Ishikawa (cell line): Measurements from ENCODE around the gene EXOSC3.

Experiments used
- CEBPB ChIP-seq: IDR thresholded peaks from 2 replicates; pipeline ENCODE4 v1.6.1; 2012
- CREB1 ChIP-seq: IDR thresholded peaks from 2 replicates; pipeline ENCODE4 v1.6.1; 2012; ENCODE audit warnings: low read depth
- EGR1 ChIP-seq: IDR thresholded peaks from 2 replicates; pipeline ENCODE4 v1.6.1; 2012
- EP300 ChIP-seq: IDR thresholded peaks from 2 replicates; pipeline ENCODE4 v1.6.1; 2012; ENCODE audit warnings: borderline replicate concordance
- FOXM1 ChIP-seq: IDR thresholded peaks from 2 replicates; pipeline ENCODE4 v1.6.1; 2012; ENCODE audit warnings: low read depth, borderline replicate concordance
- NFIC ChIP-seq: IDR thresholded peaks from 2 replicates; pipeline ENCODE4 v1.6.1; 2012
- RAD21 ChIP-seq: IDR thresholded peaks from 2 replicates; pipeline ENCODE4 v1.6.1; 2012; ENCODE audit warnings: low read depth
- TAF1 ChIP-seq: IDR thresholded peaks from 2 replicates; pipeline ENCODE4 v1.6.1; 2012; ENCODE audit warnings: low read depth, mild to moderate bottlenecking
- TCF12 ChIP-seq: IDR thresholded peaks from 2 replicates; pipeline ENCODE4 v1.6.1; 2012; ENCODE audit warnings: low read depth
- TEAD4 ChIP-seq: IDR thresholded peaks from 2 replicates; pipeline ENCODE4 v1.6.1; 2012
- YY1 ChIP-seq: IDR thresholded peaks from 2 replicates; pipeline ENCODE4 v1.6.1; 2012; ENCODE audit warnings: low read depth
- ZBTB7A ChIP-seq: IDR thresholded peaks from 2 replicates; pipeline ENCODE4 v1.6.1; 2012; ENCODE audit warnings: low read depth
- TF ChIP-seq, protein P1 (sequence below): IDR thresholded peaks from 2 replicates; pipeline ENCODE4 v1.6.1; 2012
- TF ChIP-seq, protein P2 (sequence below): IDR thresholded peaks from 2 replicates; pipeline ENCODE4 v1.6.1; 2012
- TF ChIP-seq, protein P3 (sequence below): IDR thresholded peaks from 2 replicates; pipeline ENCODE4 v1.6.1; 2012; ENCODE audit warnings: low read depth, mild to moderate bottlenecking

The EXOSC3 gene

GRCh38 chr9:37751186-37751585 lies 33.7 kb downstream of the EXOSC3 start:
- no peak for TF ChIP-seq ZBTB7A
- TF ChIP-seq, protein P1, sequence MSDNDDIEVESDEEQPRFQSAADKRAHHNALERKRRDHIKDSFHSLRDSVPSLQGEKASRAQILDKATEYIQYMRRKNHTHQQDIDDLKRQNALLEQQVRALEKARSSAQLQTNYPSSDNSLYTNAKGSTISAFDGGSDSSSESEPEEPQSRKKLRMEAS = no peak
- no peak for TF ChIP-seq YY1
- TF ChIP-seq RAD21 = no peak
- no peak for TF ChIP-seq TCF12
- no peak for TF ChIP-seq TAF1
- no peak for TF ChIP-seq NFIC
- TF ChIP-seq, protein P2, sequence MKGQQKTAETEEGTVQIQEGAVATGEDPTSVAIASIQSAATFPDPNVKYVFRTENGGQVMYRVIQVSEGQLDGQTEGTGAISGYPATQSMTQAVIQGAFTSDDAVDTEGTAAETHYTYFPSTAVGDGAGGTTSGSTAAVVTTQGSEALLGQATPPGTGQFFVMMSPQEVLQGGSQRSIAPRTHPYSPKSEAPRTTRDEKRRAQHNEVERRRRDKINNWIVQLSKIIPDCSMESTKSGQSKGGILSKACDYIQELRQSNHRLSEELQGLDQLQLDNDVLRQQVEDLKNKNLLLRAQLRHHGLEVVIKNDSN = no peak
- TF ChIP-seq FOXM1 = no peak
- TF ChIP-seq, protein P3, sequence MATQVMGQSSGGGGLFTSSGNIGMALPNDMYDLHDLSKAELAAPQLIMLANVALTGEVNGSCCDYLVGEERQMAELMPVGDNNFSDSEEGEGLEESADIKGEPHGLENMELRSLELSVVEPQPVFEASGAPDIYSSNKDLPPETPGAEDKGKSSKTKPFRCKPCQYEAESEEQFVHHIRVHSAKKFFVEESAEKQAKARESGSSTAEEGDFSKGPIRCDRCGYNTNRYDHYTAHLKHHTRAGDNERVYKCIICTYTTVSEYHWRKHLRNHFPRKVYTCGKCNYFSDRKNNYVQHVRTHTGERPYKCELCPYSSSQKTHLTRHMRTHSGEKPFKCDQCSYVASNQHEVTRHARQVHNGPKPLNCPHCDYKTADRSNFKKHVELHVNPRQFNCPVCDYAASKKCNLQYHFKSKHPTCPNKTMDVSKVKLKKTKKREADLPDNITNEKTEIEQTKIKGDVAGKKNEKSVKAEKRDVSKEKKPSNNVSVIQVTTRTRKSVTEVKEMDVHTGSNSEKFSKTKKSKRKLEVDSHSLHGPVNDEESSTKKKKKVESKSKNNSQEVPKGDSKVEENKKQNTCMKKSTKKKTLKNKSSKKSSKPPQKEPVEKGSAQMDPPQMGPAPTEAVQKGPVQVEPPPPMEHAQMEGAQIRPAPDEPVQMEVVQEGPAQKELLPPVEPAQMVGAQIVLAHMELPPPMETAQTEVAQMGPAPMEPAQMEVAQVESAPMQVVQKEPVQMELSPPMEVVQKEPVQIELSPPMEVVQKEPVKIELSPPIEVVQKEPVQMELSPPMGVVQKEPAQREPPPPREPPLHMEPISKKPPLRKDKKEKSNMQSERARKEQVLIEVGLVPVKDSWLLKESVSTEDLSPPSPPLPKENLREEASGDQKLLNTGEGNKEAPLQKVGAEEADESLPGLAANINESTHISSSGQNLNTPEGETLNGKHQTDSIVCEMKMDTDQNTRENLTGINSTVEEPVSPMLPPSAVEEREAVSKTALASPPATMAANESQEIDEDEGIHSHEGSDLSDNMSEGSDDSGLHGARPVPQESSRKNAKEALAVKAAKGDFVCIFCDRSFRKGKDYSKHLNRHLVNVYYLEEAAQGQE = no peak
- no peak for TF ChIP-seq TEAD4
- no peak for TF ChIP-seq EP300
- TF ChIP-seq CREB1 = no peak
- TF ChIP-seq EGR1 = no peak
- no peak for TF ChIP-seq CEBPB

GRCh38 chr9:37749129-37749528 lies 35.7 kb downstream of the EXOSC3 start:
- TF ChIP-seq NFIC (no peak), CREB1 (no peak), FOXM1 (no peak), ZBTB7A (no peak), CEBPB (no peak), TEAD4 (no peak)

DNA sequence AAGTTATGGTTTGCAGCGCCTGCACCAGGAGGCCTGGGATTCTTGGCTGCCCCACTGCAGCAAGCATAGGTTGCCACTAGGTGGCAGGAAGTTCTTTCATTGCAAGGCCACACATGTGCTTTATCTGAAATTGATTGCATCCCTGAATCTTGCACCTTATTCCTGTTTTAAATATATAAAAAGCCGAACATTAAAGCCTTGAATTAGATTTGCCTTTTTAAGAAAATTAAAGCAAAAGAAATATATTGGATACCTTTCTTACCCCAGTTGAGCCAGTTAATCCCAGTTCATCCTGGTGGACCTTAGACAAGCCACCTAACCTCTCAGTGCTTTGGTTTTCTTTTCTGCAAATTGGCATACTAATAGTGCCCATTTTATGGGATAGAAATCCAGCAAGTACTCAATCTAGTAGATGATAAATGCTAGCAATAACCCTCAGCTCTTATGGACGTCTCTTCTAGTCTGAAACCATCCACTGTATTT lies 37.6 kb downstream of the EXOSC3 start:
- TF ChIP-seq, protein P1 = peak; percentile 51
- TF ChIP-seq EP300 = no peak
- no peak for TF ChIP-seq TAF1
- peak; percentile 77 for TF ChIP-seq RAD21

- TF ChIP-seq CEBPB (no peak), TAF1 (no peak)
- TF ChIP-seq, protein P3 = no peak
- TF ChIP-seq, protein P1 = no peak
Measured at GRCh38 chr9:37746448-37747270, 38.2 kb downstream of the EXOSC3 start.

GRCh38 chr9:37745970-37746369 lies 38.9 kb downstream of the EXOSC3 start:
- TF ChIP-seq RAD21 (no peak), CEBPB (no peak), NFIC (no peak), YY1 (no peak), TEAD4 (no peak), FOXM1 (no peak), EP300 (no peak), ZBTB7A (no peak), TAF1 (no peak), EGR1 (no peak), CREB1 (no peak), TCF12 (no peak)
- TF ChIP-seq, protein P1 = no peak
- TF ChIP-seq, protein P2 = no peak
- TF ChIP-seq, protein P3 = no peak
